GM18520 (cell line): ENCODE data around the gene AXL.

Experiments
- ATAC-seq: cut with Tn5 transposase; IDR thresholded peaks from one replicate; pipeline ENCODE4 v1.9.1; 2021; ENCODE audit not compliant: unreplicated experiment

The AXL gene

GRCh38 chr19:41233748-41234240 is 14.8 kb downstream of the AXL start:
- ATAC-seq, result no peak

GRCh38 chr19:41234512-41235168 is 15.6 kb downstream of the AXL start:
- no peak for ATAC-seq

- ATAC-seq, result no peak
Measured at GRCh38 chr19:41235480-41235879, 16.5 kb downstream of the AXL start.

GRCh38 chr19:41238244-41238643 is 19.2 kb downstream of the AXL start:
- ATAC-seq, result no peak

GRCh38 chr19:41239363-41239762 is 20.3 kb downstream of the AXL start:
- no peak for ATAC-seq

- no peak for ATAC-seq
Measured at GRCh38 chr19:41239961-41240574, 21.0 kb downstream of the AXL start.

- no peak for ATAC-seq
Measured at GRCh38 chr19:41241859-41242258, 22.8 kb downstream of the AXL start.

- ATAC-seq, result no peak
Measured at GRCh38 chr19:41244117-41244516, 25.1 kb downstream of the AXL start.

- no peak for ATAC-seq
Measured at GRCh38 chr19:41245843-41246242, 26.8 kb downstream of the AXL start.

- no peak for ATAC-seq
Measured at GRCh38 chr19:41248895-41249294, 29.9 kb downstream of the AXL start.

- ATAC-seq, result no peak
Measured at GRCh38 chr19:41249707-41250423, 30.8 kb downstream of the AXL start.

- no peak for ATAC-seq
Measured at GRCh38 chr19:41253660-41254059, 34.6 kb downstream of the AXL start.

- no peak for ATAC-seq
Measured at GRCh38 chr19:41255171-41255570, 36.1 kb downstream of the AXL start.

- ATAC-seq, result no peak
Measured at GRCh38 chr19:41261474-41262190, 42.6 kb downstream of the AXL start.

- ATAC-seq, result peak; percentile 0
Measured at GRCh38 chr19:41263042-41263849, 44.2 kb downstream of the AXL start.

GRCh38 chr19:41263850-41264580 is 45.0 kb downstream of the AXL start, which contains the start of gene HNRNPUL1:
Gene HNRNPUL1 (plus strand): TSS chr19:41264372. CDS start chr19:41264504, 132 bp downstream.
- peak; percentile 67 for ATAC-seq

- no peak for ATAC-seq
Measured at GRCh38 chr19:41264581-41265394, 45.8 kb downstream of the AXL start.

GRCh38 chr19:41265395-41266153 is 46.6 kb downstream of the AXL start:
- no peak for ATAC-seq
